Suprapubic skin (tissue), 3 donors: ENCODE results near the gene SCO2.

Experiments
- CTCF ChIP-seq, 2 donors: fragments of 200-600 bp in 1 of 2; fragments of 450-650 bp in 1 of 2; sonication (generic) in 1 of 2; IDR thresholded peaks; one replicate each; pipeline ENCODE4 v1.5.1; 2016 to 2019; ENCODE audit warnings: antibody characterized with exemption in 2 of 2, mild to moderate bottlenecking in 1 of 2, moderate library complexity in 1 of 2
- EP300 ChIP-seq: sonication (generic); formaldehyde crosslinking; IDR thresholded peaks from one replicate; pipeline ENCODE4 v1.6.1; 2017; ENCODE audit warnings: antibody characterized with exemption

- TF ChIP-seq CTCF (IDR thresholded peaks at IDR 0.05) = no peak
- TF ChIP-seq EP300 = no peak
Measured at GRCh38 chr22:50482107-50483074, 43.0 kb downstream of the SCO2 start.
